Endometrial microvascular endothelial cells (primary cell): ENCODE results near the gene MAN1A1. TPM values are rescaled to one million over a fixed set of nuclear protein-coding genes. Genes with fewer than 3 reads are reported as not detected.
"Not testable (repeated sequence)": the region's sequence is repeated elsewhere in the genome, so short reads cannot be mapped to it uniquely, and the experiment has no call there.

Experiments used
- in situ Hi-C: cut with HindIII; loops from 2 replicates; pipeline ENCODE4 v1.10.0; 2017; ENCODE audit warnings: low sequenced_read_pairs, low pct_unique_long_range_greater_than_20kb; ENCODE audit errors: inconsistent ontology term
- total RNA-seq: library from RNA; depleted of rRNA; stranded (reverse); fragments of >200 nt; gene quantifications from one replicate; pipeline ENCODE4 v1.2.3, GENCODE V29; 2015; ENCODE audit errors: inconsistent ontology term

Gene MAN1A1
- total RNA-seq, 1 donor from 2014 or later, result 13.5 TPM

GRCh38 chr6:119312441-119312840 lies 37.1 kb downstream of the MAN1A1 start:
- in situ Hi-C loops, result no loop called here

GRCh38 chr6:119311514-119312142 lies 37.9 kb downstream of the MAN1A1 start:
- in situ Hi-C loops, result no loop called here

- in situ Hi-C loops, result no loop called here
Observed at GRCh38 chr6:119310486-119311036, 39.0 kb downstream of the MAN1A1 start.

GRCh38 chr6:119308991-119309657 lies 40.4 kb downstream of the MAN1A1 start:
- in situ Hi-C loops, result no loop called here

- in situ Hi-C loops, result no loop called here
Observed at GRCh38 chr6:119308048-119308570, 41.5 kb downstream of the MAN1A1 start.

GRCh38 chr6:119307056-119307455 lies 42.5 kb downstream of the MAN1A1 start:
- in situ Hi-C loops, result no loop called here

- in situ Hi-C loops, result no loop called here
Observed at GRCh38 chr6:119306396-119306968, 43.1 kb downstream of the MAN1A1 start.

- in situ Hi-C loops, result no loop called here
Observed at GRCh38 chr6:119303164-119303887, 46.2 kb downstream of the MAN1A1 start.

GRCh38 chr6:119301429-119301828 lies 48.1 kb downstream of the MAN1A1 start:
- in situ Hi-C loops, result no loop called here

GRCh38 chr6:119299694-119300093 lies 49.9 kb downstream of the MAN1A1 start:
- in situ Hi-C loops, result no loop called here

GRCh38 chr6:119297049-119297448 lies 52.5 kb downstream of the MAN1A1 start:
- in situ Hi-C loops, result no loop called here

GRCh38 chr6:119296036-119297035 lies 53.2 kb downstream of the MAN1A1 start:
- in situ Hi-C loops, result no loop called here

GRCh38 chr6:119294984-119295383 lies 54.6 kb downstream of the MAN1A1 start:
- in situ Hi-C loops, result no loop called here

GRCh38 chr6:119291060-119291459 lies 58.5 kb downstream of the MAN1A1 start:
- in situ Hi-C loops, result not testable (repeated sequence)

- in situ Hi-C loops, result no loop called here
Observed at GRCh38 chr6:119290306-119290705, 59.3 kb downstream of the MAN1A1 start.

GRCh38 chr6:119289651-119290050 lies 59.9 kb downstream of the MAN1A1 start:
- in situ Hi-C loops, result no loop called here

GRCh38 chr6:119285908-119286625 lies 63.5 kb downstream of the MAN1A1 start:
- in situ Hi-C loops, result no loop called here
